ENCODE data around the gene APLN. TPM values are rescaled to one million over a fixed set of nuclear protein-coding genes. Genes with fewer than 3 reads are reported as not detected.

The APLN gene
- total RNA-seq, 3 donors from 2014 or later (not counting 1 experiment from before 2014, with no cell fraction given): 0.07 TPM; not detected in 2

GRCh38 chrX:129648514-129649267, 6.1 kb downstream of the APLN start:
- H3K4me1 Mint-ChIP-seq: no peaks in the 10 kb centered on the region
- no peaks in the 10 kb centered on the region for H3K9me3 Mint-ChIP-seq
- no peak for DNase-seq
- no peak for TF ChIP-seq CTCF (IDR thresholded peaks at IDR 0.05)
- Histone ChIP-seq H3K36me3 (ENCODE audit: control insufficient read depth, insufficient read depth, low read length) (no peaks in the 10 kb centered on the region), H3K4me3 (ENCODE audit: low read length) (no peak overlapping the region), H3K27me3 (ENCODE audit: control insufficient read depth, insufficient read depth, low read length) (peaks cover 7% of the 10 kb centered on the region), H3K9me3 (ENCODE audit: control insufficient read depth, insufficient read depth, low read length) (no peaks in the 10 kb centered on the region), H3K27ac (ENCODE audit: low read length) (no peak overlapping the region), H3K4me1 (ENCODE audit: control insufficient read depth, insufficient read depth, low read length) (peaks cover 3% of the 10 kb centered on the region)
- 96% methylated on average over 14 of the region's 20 CpGs for WGBS (ENCODE audit: insufficient coverage)
- peaks cover 15 to 35% of the 10 kb centered on the region in 2 donors for H3K27me3 Mint-ChIP-seq (ENCODE audit: low read depth in 2 of 2)
- no peak overlapping the region for H3K27ac Mint-ChIP-seq
- ATAC-seq: no peak
- H3K4me3 Mint-ChIP-seq: no peak overlapping the region
- intact Hi-C loops (cut with micrococcal nuclease): no loop called here
- no peaks in the 10 kb centered on the region for H3K36me3 Mint-ChIP-seq

DNA sequence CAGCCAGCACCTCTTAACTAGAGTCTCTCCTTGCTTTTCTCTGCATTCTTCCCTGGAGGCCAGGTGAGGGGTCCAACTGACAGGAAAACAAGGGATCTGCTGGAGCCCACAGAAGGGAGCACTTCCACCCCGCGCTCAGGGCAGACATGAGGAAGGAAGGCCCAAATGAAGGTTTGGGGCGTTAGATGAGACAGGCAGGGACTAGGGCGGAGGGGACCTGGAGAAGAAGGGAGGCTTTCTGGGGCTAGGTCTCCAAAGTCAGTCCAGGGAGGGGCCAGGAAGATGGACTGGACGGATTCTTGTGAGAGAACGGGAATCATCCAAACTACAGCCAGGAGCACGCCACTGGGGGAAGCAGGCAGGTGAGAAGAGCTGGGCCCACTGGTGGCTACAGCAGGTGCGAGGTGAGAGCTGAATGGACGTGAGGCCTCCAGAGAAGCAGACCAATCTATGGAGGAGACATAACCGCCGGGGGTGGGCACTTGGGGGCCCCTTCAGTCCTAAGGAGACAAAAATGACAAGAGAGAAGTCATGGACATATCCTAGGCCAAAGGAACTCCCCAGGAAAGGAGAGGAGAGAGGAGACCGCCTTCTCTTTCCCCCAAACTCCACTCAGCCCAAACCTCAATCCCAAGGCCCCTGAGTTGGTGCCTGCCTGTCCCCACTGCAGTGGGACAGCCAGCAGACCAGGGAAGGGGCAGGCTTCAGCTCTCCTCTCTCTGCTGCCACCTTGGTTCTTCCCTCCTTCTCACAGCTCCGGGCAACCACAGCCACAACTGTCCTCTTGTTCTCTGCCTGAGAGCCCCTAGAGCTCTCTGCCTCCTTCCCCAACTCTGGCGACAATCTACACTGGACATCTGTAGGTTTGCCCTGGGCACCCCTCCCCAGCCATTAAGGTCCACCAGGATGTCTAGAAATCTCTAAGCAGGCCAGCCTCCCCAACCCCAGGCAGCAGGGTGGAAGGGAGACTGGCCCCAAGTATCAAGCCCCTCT, 7.0 kb downstream of the APLN start:
- ATAC-seq (no peak), DNase-seq (no peak)
- Mint-ChIP-seq H3K27me3 (ENCODE audit: low read depth in 2 of 2) (peaks cover 7 to 25% of the 10 kb centered on the region in 2 donors), H3K27ac (no peak overlapping the region), H3K9me3 (no peaks in the 10 kb centered on the region), H3K36me3 (no peaks in the 10 kb centered on the region), H3K4me1 (no peaks in the 10 kb centered on the region), H3K4me3 (no peak overlapping the region)
- Histone ChIP-seq H3K27ac (ENCODE audit: low read length) (no peak overlapping the region), H3K36me3 (ENCODE audit: control insufficient read depth, insufficient read depth, low read length) (no peaks in the 10 kb centered on the region), H3K9me3 (ENCODE audit: control insufficient read depth, insufficient read depth, low read length) (no peaks in the 10 kb centered on the region), H3K4me3 (ENCODE audit: low read length) (no peak overlapping the region), H3K4me1 (ENCODE audit: control insufficient read depth, insufficient read depth, low read length) (no peaks in the 10 kb centered on the region), H3K27me3 (ENCODE audit: control insufficient read depth, insufficient read depth, low read length) (no peaks in the 10 kb centered on the region)
- no peak for TF ChIP-seq CTCF (IDR thresholded peaks at IDR 0.05)
- 91% methylated on average over 13 of the region's 14 CpGs for WGBS (ENCODE audit: insufficient coverage)
- intact Hi-C loops (cut with micrococcal nuclease): no loop called here

- intact Hi-C loops (cut with micrococcal nuclease): no loop called here
- no peak overlapping the region for H3K27ac Mint-ChIP-seq
- WGBS (ENCODE audit: insufficient coverage): 84% methylated on average over 11 of the region's 13 CpGs
Observed at GRCh38 chrX:129646566-129647417, 8.0 kb downstream of the APLN start.

More at GRCh38 chrX:129646566-129647417, 8.0 kb downstream of the APLN start:
- Histone ChIP-seq H3K36me3 (ENCODE audit: control insufficient read depth, insufficient read depth, low read length) (no peaks in the 10 kb centered on the region), H3K4me3 (ENCODE audit: low read length) (no peak overlapping the region), H3K27me3 (ENCODE audit: control insufficient read depth, insufficient read depth, low read length) (no peaks in the 10 kb centered on the region), H3K9me3 (ENCODE audit: control insufficient read depth, insufficient read depth, low read length) (no peaks in the 10 kb centered on the region), H3K4me1 (ENCODE audit: control insufficient read depth, insufficient read depth, low read length) (no peaks in the 10 kb centered on the region), H3K27ac (ENCODE audit: low read length) (no peak overlapping the region)
- H3K27me3 Mint-ChIP-seq (ENCODE audit: low read depth in 2 of 2): peaks cover 1 to 17% of the 10 kb centered on the region in 2 donors
- DNase-seq (no peak), ATAC-seq (no peak)
- no peaks in the 10 kb centered on the region for H3K36me3 Mint-ChIP-seq
- no peaks in the 10 kb centered on the region for H3K9me3 Mint-ChIP-seq
- H3K4me3 Mint-ChIP-seq: no peak overlapping the region
- no peak for TF ChIP-seq CTCF (IDR thresholded peaks at IDR 0.05)
- H3K4me1 Mint-ChIP-seq: no peaks in the 10 kb centered on the region

Measured in natural killer cell (primary cell).